ENCODE measurements around the gene CA12.

GRCh38 chr15:63314409-63314808, 67.2 kb downstream of the CA12 start:
- TF ChIP-seq POLR2A (IDR thresholded peaks at IDR 0.05) (no peak), CTCF (IDR thresholded peaks at IDR 0.05) (no peak), POLR2AphosphoS5 (IDR thresholded peaks at IDR 0.05) (no peak)
